Measurements from ENCODE around the gene SPATA31C2.

GRCh38 chr9:88183798-88184495 is 45.7 kb upstream of the SPATA31C2 start:
- TF ChIP-seq CTCF (conservative IDR thresholded peaks at IDR 0.05): no peak
- TF ChIP-seq EZH2 (IDR thresholded peaks at IDR 0.05; ENCODE audit: low read depth): no peak
